HG02798 (cell line): Measurements from ENCODE around the gene RBM3.

Experiments
- ATAC-seq: cut with Tn5 transposase; IDR thresholded peaks from one replicate; pipeline ENCODE4 v1.9.1; 2021; ENCODE audit warnings: mild to moderate bottlenecking; ENCODE audit not compliant: unreplicated experiment, poor library complexity

Gene RBM3

DNA sequence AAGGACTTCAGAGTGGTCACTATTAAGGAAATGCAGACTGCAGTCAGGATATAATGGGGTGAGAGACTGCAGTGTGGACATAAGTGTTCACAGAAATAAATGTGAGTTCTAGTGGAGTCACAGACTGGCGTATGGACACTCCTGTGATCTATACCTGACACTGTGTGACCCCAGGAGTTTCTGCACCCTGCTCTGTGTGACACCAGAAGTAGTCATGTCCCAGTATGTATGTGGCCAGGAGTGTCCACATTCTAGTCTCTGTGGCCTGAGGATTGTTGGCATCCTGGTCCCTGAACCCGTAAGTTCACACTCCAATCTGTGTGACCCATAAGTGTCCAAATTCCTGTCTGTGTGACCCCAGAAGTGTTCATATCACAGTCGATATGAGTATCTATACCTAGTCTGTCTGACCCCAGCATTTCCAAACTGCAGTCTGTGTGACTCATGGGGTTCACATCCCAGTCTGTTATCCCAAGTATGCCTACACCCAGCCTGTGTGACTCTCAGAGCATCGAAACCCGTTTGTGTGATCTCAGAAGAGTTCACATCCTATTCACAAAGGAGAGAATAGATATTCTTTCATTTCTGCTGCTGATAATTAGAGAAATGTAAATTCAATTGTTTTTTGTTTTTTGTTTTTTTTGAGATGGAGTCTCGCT lies 39.3 kb downstream of the RBM3 start:
- no peak for ATAC-seq

DNA sequence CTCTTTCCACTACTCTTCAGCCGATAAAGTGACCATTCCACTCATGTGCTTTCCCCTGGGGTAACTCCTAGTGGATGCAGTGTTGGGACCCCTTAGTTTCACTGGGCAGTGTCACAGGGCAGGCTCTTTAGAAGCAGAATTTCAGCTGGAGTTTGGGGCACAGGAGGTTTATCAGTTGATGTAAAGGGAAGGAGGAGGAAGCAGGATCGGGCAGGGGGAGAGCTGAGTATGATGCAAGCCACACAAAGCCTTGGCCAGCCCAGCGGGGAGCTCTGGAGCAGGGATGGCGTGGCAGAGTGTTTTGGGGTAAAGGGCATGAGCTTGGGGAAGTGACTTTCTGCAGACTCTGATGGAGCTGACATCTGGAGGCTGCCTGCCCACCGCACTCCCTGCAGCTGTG lies 42.3 kb downstream of the RBM3 start:
- no peak for ATAC-seq

DNA sequence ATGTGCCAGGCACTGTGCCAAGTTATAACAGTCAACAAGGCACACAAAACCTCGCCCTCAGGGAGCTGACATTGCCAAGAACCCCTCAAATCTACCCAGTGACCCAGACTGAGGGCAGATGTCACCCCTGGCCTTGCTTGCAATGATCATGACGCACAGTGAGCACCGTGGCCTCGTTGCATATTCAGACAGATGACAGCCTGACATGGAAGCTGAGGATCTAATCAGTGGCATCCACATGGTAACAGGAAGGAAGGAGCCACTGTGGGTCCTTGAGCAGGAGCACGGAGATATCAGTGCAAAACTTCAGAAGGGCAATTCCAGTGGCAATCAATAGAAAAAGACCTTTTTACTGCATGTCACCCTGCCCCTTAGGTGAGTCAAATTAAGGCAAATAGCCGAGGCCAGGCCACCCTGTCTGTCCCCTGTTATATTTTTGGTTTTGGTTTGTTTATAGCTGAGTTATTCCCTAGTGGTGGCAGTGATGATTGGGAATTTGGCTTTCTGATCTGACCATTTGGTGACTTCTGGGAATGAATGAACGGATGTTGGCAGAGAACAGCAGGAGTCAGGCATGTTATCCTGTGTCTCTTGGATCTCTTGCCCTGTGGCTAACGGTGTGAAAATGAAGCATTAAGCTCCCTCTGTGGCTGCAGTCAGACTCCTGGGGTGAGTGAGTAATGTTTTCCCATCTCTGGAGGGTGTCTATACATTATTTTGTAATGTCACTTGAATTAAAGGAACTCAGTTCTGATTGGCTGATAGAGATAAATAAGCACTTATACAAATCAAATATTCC lies 43.5 kb downstream of the RBM3 start:
- no peak for ATAC-seq

DNA sequence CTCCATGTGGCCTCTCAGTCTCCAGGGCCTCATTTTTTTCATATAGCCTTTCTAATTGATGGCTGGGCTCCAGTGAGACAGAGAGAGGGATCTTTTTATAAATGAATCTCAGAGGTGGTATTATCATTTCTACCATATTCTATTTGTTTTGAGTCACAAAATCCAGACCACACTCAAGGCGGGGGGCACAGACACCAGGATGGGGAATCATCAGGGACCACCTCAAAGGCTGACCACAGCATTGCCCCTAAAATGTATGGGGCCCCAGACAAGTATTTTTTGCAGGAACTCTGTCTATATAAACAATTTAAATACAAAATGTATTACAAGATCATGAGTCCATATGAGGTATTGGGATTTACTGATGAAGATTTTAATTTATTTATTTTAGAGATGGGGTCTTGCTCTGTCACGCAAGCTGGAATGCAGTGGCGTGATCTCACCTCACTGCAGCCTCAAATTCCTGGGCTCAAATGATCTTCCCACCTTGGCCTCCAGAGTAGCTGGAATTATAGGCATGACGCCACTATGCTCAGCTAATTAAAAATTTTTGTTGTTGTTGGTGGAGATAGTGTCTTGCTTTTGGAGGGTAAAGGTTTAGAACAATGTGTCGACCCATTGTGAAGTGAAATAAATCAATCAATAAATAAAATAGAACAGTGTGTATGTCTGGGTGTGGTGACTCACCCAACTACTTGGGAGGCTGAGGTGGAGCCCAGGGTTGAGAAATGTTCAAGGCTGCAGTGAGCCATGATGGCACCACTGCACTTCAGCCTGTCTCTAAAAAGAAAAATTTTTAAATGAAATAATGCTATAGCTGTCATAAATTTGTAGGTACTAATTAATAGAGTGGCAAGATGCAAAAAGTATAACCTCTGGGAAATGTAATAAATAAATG lies 52.4 kb downstream of the RBM3 start:
- no peak for ATAC-seq
